ENCODE results near the gene PEF1. TPM values are rescaled to one million over a fixed set of nuclear protein-coding genes. Genes with fewer than 3 reads are reported as not detected.

Gene PEF1
- total RNA-seq, 1 experiment from 2014 or later = 88.4 TPM

DNA sequence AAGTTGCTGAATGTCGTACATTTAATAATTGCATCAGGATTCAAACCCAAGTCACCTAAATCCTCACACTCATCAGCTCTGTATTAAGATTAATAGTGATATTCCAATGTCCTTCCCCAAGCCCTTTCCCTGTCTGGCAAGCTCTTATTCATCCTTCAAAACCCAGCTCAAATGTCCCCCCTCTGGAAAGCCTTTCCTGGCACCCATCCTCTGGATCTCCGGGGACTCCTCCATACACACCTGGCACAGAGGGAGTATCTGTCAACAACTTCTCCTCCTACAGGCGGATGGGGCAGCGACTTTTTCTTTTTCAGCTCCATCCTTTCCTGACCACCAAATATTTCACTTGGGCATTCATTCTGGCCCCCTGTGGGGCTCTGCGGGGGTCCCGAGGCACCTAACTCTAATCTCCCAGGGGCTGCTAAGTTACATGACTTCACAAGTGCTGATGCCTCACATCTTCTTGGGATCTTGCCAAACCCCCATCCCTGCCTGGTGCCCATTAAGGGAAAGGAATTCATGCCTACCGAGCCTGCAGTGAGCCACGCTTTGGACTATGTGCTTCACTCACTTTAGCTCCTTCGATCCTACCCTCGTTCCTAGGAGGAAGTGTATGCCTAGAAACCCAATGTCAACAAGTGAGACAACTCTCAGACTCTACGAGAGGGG, 53.1 kb downstream of the PEF1 start:
- Histone ChIP-seq H3K4me2 (ENCODE audit: low read length) (peak overlapping the region; percentile 32; the same call in 1 of the 2 replicates), H3K9me3 (ENCODE audit: low read length) (no peaks in the 10 kb centered on the region), H3K9ac (ENCODE audit: low read length) (no peak overlapping the region), H3K4me3 (ENCODE audit: low read length) (no peak overlapping the region), H3K27ac (ENCODE audit: low read length) (peak overlapping the region; percentile 16; the same call in 1 of the 2 replicates), H3K36me3 (ENCODE audit: low read depth, low read length) (no peaks in the 10 kb centered on the region), H3K27me3 (ENCODE audit: low read length) (no peaks in the 10 kb centered on the region), H3K79me2 (ENCODE audit: low read length) (no peaks in the 10 kb centered on the region), H2AFZ (ENCODE audit: low read length) (peak overlapping the region; percentile 50; the same call in 1 of the 2 replicates), H4K20me1 (ENCODE audit: low read length) (no peaks in the 10 kb centered on the region), H3F3A (ENCODE audit: low read length, unreplicated experiment) (no peaks in the 10 kb centered on the region), H3K9me2 (replicated peaks; ENCODE audit: low read length) (no peaks in the 10 kb centered on the region), H3K4me1 (ENCODE audit: insufficient read depth, low read length) (peaks cover 36% of the 10 kb centered on the region)
- CTCF ChIA-PET = interaction anchor here (0.6 kb wide), 1 partner anchor 328 kb away, joined by 12 read pairs; no protein-coding TSS in a partner anchor
- peak; percentile 12; the same call in 1 of the 2 replicates for ATAC-seq
- peak; percentile 80 for DNase-seq
- TF ChIP-seq EZH2 (IDR thresholded peaks at IDR 0.05; ENCODE audit: low read length, unreplicated experiment) (no peak), EZH2phosphoT487 (IDR thresholded peaks at IDR 0.05; ENCODE audit: borderline replicate concordance, low read length) (no peak)
- TF ChIP-seq, protein P1, sequence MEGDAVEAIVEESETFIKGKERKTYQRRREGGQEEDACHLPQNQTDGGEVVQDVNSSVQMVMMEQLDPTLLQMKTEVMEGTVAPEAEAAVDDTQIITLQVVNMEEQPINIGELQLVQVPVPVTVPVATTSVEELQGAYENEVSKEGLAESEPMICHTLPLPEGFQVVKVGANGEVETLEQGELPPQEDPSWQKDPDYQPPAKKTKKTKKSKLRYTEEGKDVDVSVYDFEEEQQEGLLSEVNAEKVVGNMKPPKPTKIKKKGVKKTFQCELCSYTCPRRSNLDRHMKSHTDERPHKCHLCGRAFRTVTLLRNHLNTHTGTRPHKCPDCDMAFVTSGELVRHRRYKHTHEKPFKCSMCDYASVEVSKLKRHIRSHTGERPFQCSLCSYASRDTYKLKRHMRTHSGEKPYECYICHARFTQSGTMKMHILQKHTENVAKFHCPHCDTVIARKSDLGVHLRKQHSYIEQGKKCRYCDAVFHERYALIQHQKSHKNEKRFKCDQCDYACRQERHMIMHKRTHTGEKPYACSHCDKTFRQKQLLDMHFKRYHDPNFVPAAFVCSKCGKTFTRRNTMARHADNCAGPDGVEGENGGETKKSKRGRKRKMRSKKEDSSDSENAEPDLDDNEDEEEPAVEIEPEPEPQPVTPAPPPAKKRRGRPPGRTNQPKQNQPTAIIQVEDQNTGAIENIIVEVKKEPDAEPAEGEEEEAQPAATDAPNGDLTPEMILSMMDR (conservative IDR thresholded peaks at IDR 0.05; ENCODE audit: low read depth, low read length) = no peak
- no TSS peak for BruUV-seq (replicated peaks)
- POLR2A ChIA-PET (ENCODE audit: unreplicated experiment) = no interaction called here
- intact Hi-C loops (cut with micrococcal nuclease) = no loop called here

DNA sequence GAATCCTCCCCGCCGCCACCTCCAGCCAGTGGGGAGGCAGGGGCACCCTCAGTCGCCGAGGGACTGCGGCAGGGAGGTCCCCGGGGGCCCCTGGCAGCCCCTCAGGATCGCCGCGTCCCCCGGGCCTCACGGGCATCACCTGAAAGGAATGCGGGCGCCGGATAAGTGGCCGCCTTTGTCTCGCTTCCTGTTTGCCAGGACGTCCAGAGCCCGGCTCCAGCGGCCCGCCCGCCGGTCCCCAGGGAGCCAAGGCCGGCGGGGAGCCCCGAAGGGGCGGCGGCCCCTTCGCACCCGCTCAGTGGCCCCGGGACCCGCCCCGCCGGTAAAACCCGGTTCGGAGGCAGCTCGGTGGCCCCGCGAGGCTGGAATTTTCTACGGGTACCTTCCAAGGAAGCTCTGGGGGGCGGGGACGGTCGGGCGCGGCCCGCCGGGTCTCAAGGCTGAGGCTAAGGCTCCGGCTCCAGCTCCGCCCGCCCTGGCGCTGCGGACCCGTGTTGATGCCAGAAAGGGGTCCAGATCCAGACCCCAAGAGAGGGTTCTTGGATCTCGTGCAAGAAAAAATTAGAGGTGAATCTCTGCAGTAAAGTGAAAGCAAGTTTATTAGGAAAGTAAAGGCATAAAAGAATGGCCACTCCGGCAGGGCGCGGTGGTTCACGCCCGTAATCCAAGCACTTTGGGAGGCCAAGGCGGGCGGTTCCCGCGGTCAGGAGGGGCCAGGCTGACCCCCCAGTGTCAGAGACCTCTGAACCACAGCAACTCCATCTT, 55.7 kb downstream of the PEF1 start:
- ChIA-PET CTCF (no interaction called here), POLR2A (ENCODE audit: unreplicated experiment) (no interaction called here)
- Histone ChIP-seq H3K27ac (ENCODE audit: low read length) (peak overlapping the region; percentile 65), H3K27me3 (ENCODE audit: low read length) (no peaks in the 10 kb centered on the region), H3K9ac (ENCODE audit: low read length) (peak overlapping the region; percentile 64), H3F3A (ENCODE audit: low read length, unreplicated experiment) (no peaks in the 10 kb centered on the region), H2AFZ (ENCODE audit: low read length) (peak overlapping the region; percentile 81), H3K4me1 (ENCODE audit: insufficient read depth, low read length) (peaks cover 42% of the 10 kb centered on the region), H3K79me2 (ENCODE audit: low read length) (no peaks in the 10 kb centered on the region), H3K4me2 (ENCODE audit: low read length) (peak overlapping the region; percentile 86), H3K9me2 (replicated peaks; ENCODE audit: low read length) (no peaks in the 10 kb centered on the region), H4K20me1 (ENCODE audit: low read length) (no peaks in the 10 kb centered on the region), H3K36me3 (ENCODE audit: low read depth, low read length) (peaks cover 19% of the 10 kb centered on the region; the same call in 1 of the 2 replicates), H3K4me3 (ENCODE audit: low read length) (peak overlapping the region; percentile 62), H3K9me3 (ENCODE audit: low read length) (no peaks in the 10 kb centered on the region)
- TF ChIP-seq, protein P1 (conservative IDR thresholded peaks at IDR 0.05; ENCODE audit: low read depth, low read length) = no peak
- TF ChIP-seq EZH2phosphoT487 (IDR thresholded peaks at IDR 0.05; ENCODE audit: borderline replicate concordance, low read length) (no peak), EZH2 (IDR thresholded peaks at IDR 0.05; ENCODE audit: low read length, unreplicated experiment) (no peak)
- no TSS peak for BruUV-seq (replicated peaks)
- intact Hi-C loops (cut with micrococcal nuclease) = no loop called here
- peak; percentile 57 for ATAC-seq
- peak; percentile 54 for DNase-seq
